Ishikawa (cell line): Measurements from ENCODE around the gene FNDC1.

ENCODE experiments used
- CEBPB ChIP-seq: IDR thresholded peaks from 2 replicates; pipeline ENCODE4 v1.6.1; 2012
- CREB1 ChIP-seq: IDR thresholded peaks from 2 replicates; pipeline ENCODE4 v1.6.1; 2012; ENCODE audit warnings: low read depth
- FOXM1 ChIP-seq: IDR thresholded peaks from 2 replicates; pipeline ENCODE4 v1.6.1; 2012; ENCODE audit warnings: low read depth, borderline replicate concordance
- NFIC ChIP-seq: IDR thresholded peaks from 2 replicates; pipeline ENCODE4 v1.6.1; 2012
- TAF1 ChIP-seq: IDR thresholded peaks from 2 replicates; pipeline ENCODE4 v1.6.1; 2012; ENCODE audit warnings: low read depth, mild to moderate bottlenecking
- TCF12 ChIP-seq: IDR thresholded peaks from 2 replicates; pipeline ENCODE4 v1.6.1; 2012; ENCODE audit warnings: low read depth
- YY1 ChIP-seq: IDR thresholded peaks from 2 replicates; pipeline ENCODE4 v1.6.1; 2012; ENCODE audit warnings: low read depth
- ZBTB7A ChIP-seq: IDR thresholded peaks from 2 replicates; pipeline ENCODE4 v1.6.1; 2012; ENCODE audit warnings: low read depth
- TF ChIP-seq, protein P1 (sequence below): IDR thresholded peaks from 2 replicates; pipeline ENCODE4 v1.6.1; 2012
- TF ChIP-seq, protein P2 (sequence below): IDR thresholded peaks from 2 replicates; pipeline ENCODE4 v1.6.1; 2012; ENCODE audit warnings: low read depth, mild to moderate bottlenecking

FNDC1 gene

GRCh38 chr6:159321267-159321666 is 152.1 kb downstream of the FNDC1 start:
- TF ChIP-seq YY1 (no peak), NFIC (no peak), CREB1 (no peak), FOXM1 (no peak), TCF12 (no peak), TAF1 (no peak), ZBTB7A (no peak), CEBPB (no peak)
- TF ChIP-seq, protein P1, sequence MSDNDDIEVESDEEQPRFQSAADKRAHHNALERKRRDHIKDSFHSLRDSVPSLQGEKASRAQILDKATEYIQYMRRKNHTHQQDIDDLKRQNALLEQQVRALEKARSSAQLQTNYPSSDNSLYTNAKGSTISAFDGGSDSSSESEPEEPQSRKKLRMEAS, result no peak
- TF ChIP-seq, protein P2, sequence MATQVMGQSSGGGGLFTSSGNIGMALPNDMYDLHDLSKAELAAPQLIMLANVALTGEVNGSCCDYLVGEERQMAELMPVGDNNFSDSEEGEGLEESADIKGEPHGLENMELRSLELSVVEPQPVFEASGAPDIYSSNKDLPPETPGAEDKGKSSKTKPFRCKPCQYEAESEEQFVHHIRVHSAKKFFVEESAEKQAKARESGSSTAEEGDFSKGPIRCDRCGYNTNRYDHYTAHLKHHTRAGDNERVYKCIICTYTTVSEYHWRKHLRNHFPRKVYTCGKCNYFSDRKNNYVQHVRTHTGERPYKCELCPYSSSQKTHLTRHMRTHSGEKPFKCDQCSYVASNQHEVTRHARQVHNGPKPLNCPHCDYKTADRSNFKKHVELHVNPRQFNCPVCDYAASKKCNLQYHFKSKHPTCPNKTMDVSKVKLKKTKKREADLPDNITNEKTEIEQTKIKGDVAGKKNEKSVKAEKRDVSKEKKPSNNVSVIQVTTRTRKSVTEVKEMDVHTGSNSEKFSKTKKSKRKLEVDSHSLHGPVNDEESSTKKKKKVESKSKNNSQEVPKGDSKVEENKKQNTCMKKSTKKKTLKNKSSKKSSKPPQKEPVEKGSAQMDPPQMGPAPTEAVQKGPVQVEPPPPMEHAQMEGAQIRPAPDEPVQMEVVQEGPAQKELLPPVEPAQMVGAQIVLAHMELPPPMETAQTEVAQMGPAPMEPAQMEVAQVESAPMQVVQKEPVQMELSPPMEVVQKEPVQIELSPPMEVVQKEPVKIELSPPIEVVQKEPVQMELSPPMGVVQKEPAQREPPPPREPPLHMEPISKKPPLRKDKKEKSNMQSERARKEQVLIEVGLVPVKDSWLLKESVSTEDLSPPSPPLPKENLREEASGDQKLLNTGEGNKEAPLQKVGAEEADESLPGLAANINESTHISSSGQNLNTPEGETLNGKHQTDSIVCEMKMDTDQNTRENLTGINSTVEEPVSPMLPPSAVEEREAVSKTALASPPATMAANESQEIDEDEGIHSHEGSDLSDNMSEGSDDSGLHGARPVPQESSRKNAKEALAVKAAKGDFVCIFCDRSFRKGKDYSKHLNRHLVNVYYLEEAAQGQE, result no peak
